Brain microvascular endothelial cell (primary cell): ENCODE results near the gene NOS3.
A peak's percentile ranks its signal among the peaks of the same experiment; 100 is the strongest.

Experiments used
- DNase-seq: peaks from one replicate; pipeline ENCODE4 v3.0.0-alpha.2; 2020
- H3K27ac ChIP-seq: fragments of 250-450 bp; sonication (Bioruptor Pico); 2 replicates; pipeline ENCODE4 v1.5.1; 2020; ENCODE audit warnings: mild to moderate bottlenecking, moderate library complexity
- H3K27me3 ChIP-seq: fragments of 250-450 bp; sonication (Bioruptor Pico); replicated peaks from 2 replicates; pipeline ENCODE4 v1.5.1; 2020; ENCODE audit warnings: mild to moderate bottlenecking
- H3K36me3 ChIP-seq: fragments of 250-450 bp; sonication (Bioruptor Pico); replicated peaks from 2 replicates; pipeline ENCODE4 v1.5.1; 2020; ENCODE audit warnings: mild to moderate bottlenecking
- H3K4me3 ChIP-seq: 2 replicates; pipeline ENCODE4 v1.5.1; 2011; ENCODE audit warnings: low read depth, mild to moderate bottlenecking, control low read depth, low read length, moderate library complexity
- CTCF ChIP-seq: IDR thresholded peaks from 2 replicates; pipeline ENCODE4 v1.5.1; 2011; ENCODE audit warnings: low read depth, mild to moderate bottlenecking, moderate library complexity, low read length, control low read depth, inconsistent platforms; ENCODE audit errors: missing control alignments
- in situ Hi-C: cut with HindIII; loops from 2 replicates; pipeline ENCODE4 v1.10.0; 2017; ENCODE audit warnings: low sequenced_read_pairs, low pct_ligation_motif_present

Gene NOS3

DNA sequence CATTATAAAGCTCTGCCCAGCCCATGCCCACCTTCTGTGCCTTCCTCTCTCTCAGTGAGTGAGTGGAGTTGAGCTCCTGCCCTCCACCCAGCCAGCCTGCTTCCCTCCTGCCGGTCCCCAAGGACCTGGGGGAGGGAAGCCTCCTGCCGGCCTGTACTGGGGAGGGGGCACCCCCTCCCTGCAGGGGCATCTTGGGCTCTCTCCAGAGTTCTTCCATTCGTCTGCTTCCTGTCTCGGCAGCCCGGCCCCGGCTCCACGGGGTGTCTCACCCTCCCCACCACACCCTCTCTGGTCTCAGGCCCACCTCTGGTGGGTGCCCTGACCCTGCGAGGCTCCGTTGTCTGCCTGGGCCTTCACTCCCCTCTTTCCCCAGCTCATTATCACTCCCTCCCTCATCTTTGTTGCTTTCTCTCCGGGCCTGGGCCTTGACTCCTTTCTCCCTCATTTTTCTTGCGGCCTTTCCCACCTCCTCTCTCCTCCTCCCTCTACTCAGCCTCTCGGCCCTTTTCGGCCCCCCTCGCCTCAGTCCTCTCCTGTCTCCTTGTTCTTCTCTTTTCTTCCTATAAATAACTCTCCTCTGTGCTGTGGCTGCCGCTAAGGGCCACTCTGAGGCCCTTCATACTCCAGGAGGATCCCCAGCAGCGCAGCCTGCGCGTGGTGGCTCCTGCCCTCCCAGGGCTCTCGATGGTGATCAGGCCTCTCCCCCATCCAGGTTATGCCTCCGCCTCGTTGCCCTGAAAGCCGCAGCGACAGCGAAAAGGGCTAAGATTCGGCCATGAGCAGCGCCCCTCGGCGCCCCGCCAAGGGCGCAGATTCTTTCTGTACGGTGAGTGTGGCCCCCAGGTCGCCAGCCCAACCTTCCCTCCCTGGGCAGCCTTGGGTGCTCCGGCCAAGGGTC, 70.6 kb downstream of the NOS3 start:
- no peak for TF ChIP-seq CTCF
- Histone ChIP-seq H3K36me3 (peaks cover 24% of the 10 kb centered on the region), H3K4me3 (peak overlapping the region; percentile 76), H3K27ac (peak overlapping the region; percentile 12), H3K27me3 (no peaks in the 10 kb centered on the region)
- DNase-seq, result no peak
- in situ Hi-C loops, result no loop called here

DNA sequence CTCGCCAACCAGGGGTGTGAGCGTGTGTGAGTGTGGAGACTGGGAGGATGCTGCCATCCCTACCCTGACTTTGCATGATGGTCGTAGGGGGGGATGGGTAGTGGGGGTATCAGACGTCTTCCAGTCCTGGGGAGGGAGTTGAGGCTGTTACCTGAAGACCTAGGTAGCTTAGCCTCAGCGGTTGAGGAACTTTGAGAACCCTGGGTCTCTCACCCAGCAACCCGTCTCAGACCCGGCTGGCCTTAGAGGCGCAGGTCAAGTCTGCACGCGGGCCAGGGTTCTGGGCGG, 71.2 kb downstream of the NOS3 start:
- TF ChIP-seq CTCF, result no peak
- no peaks in the 10 kb centered on the region for H3K27me3 ChIP-seq
- peak overlapping the region; percentile 41 for H3K27ac ChIP-seq
- peaks cover 29% of the 10 kb centered on the region for H3K36me3 ChIP-seq
- in situ Hi-C loops, result no loop called here
- DNase-seq, result no peak
- H3K4me3 ChIP-seq, result peak overlapping the region; percentile 76

GRCh38 chr7:151062399-151063211, 71.8 kb downstream of the NOS3 start:
- Histone ChIP-seq H3K36me3 (peaks cover 35% of the 10 kb centered on the region), H3K27ac (peak overlapping the region; percentile 41), H3K4me3 (peak overlapping the region; percentile 32), H3K27me3 (no peaks in the 10 kb centered on the region)
- TF ChIP-seq CTCF, result no peak
- in situ Hi-C loops, result no loop called here
- peak; percentile 57 for DNase-seq

GRCh38 chr7:151063212-151063561, 72.4 kb downstream of the NOS3 start:
- H3K4me3 ChIP-seq, result no peak overlapping the region

More at GRCh38 chr7:151063212-151063561, 72.4 kb downstream of the NOS3 start:
- DNase-seq, result no peak
- peaks cover 39% of the 10 kb centered on the region for H3K36me3 ChIP-seq
- no peak for TF ChIP-seq CTCF
- peak overlapping the region; percentile 54 for H3K27ac ChIP-seq
- no peaks in the 10 kb centered on the region for H3K27me3 ChIP-seq
- in situ Hi-C loops, result no loop called here
